Mucosa of descending colon (tissue), 3 donors: ENCODE data around the gene SEC24C. TPM values are rescaled to one million over a fixed set of nuclear protein-coding genes. Genes with fewer than 3 reads are reported as not detected.

ENCODE experiments used
- ATAC-seq: fragments of 200-7000 bp; cut with Tn5 transposase; one replicate; pipeline ENCODE4 v1.9.1; 2020; ENCODE audit warnings: mild to moderate bottlenecking, moderate library complexity
- DNase-seq, 3 donors: peaks; one replicate each; pipeline ENCODE4 v3.0.0-alpha.2; 2020
- H3K36me3 ChIP-seq: fragments of 200-600 bp; one replicate; pipeline ENCODE4 v1.8.0; 2021; ENCODE audit warnings: low read depth, mild to moderate bottlenecking
- H3K4me1 ChIP-seq: fragments of 200-600 bp; one replicate; pipeline ENCODE4 v1.8.0; 2021; ENCODE audit warnings: low read depth, mild to moderate bottlenecking
- H3K4me3 ChIP-seq: fragments of 200-600 bp; one replicate; pipeline ENCODE4 v1.8.0; 2021; ENCODE audit warnings: mild to moderate bottlenecking
- H3K9me3 ChIP-seq: fragments of 200-600 bp; one replicate; pipeline ENCODE4 v1.8.0; 2021; ENCODE audit warnings: mild to moderate bottlenecking
- CTCF ChIP-seq: fragments of 200-600 bp; IDR thresholded peaks from one replicate; pipeline ENCODE4 v1.8.0; 2022; ENCODE audit warnings: antibody characterized with exemption, mild to moderate bottlenecking
- intact Hi-C, 2 donors: fragments of 100-400 bp; cut with DNase I in 1 of 2; cut with micrococcal nuclease in 1 of 2; formaldehyde crosslinking; loops; one replicate each; pipeline versions ENCODE4 v1.11.0 to v1.11.1; 2022; cut with DNase I, micrococcal nuclease
- total RNA-seq, 3 donors: library from RNA; stranded (reverse); fragmentation: NEBNext Ultra II Directional in 2 of 3; extraction: Animal tissue kit (Norgen Biotek cat#: 25700) in 2 of 3; gene quantifications; one replicate each; pipeline versions ENCODE4 v1.2.1 to v1.2.4, GENCODE V29; 2021 to 2023
- donor health status: DM: no; HTN: no; CAD: no; lungs with moderate emphysema.
- donor health status: DM: no; HTN: no; CAD: no.
- donor health status: DM: no; HTN: yes; CAD: no.

Gene SEC24C
- total RNA-seq, 3 donors from 2014 or later: 64.5 to 73.6 (median 71.2) TPM

GRCh38 chr10:73817826-73818225 is 73.7 kb downstream of the SEC24C start:
- H3K4me3 ChIP-seq: no peak overlapping the region
- intact Hi-C loops: no loop called here
- ATAC-seq: no peak
- H3K36me3 ChIP-seq: no peaks in the 10 kb centered on the region
- H3K9me3 ChIP-seq: no peaks in the 10 kb centered on the region
- TF ChIP-seq CTCF: no peak
- H3K4me1 ChIP-seq: peaks cover 7% of the 10 kb centered on the region
- DNase-seq: no peak

- intact Hi-C loops: no loop called here
- H3K4me1 ChIP-seq: peaks cover 7% of the 10 kb centered on the region
- H3K4me3 ChIP-seq: no peak overlapping the region
- DNase-seq: no peak
- no peaks in the 10 kb centered on the region for H3K36me3 ChIP-seq
- no peaks in the 10 kb centered on the region for H3K9me3 ChIP-seq
- TF ChIP-seq CTCF: no peak
- no peak for ATAC-seq
Measured at GRCh38 chr10:73818402-73818801, 74.2 kb downstream of the SEC24C start.

- TF ChIP-seq CTCF: no peak
- Histone ChIP-seq H3K36me3 (no peaks in the 10 kb centered on the region), H3K9me3 (no peaks in the 10 kb centered on the region), H3K4me1 (peaks cover 7% of the 10 kb centered on the region), H3K4me3 (no peak overlapping the region)
- intact Hi-C loops: no loop called here
- no peak for DNase-seq
- no peak for ATAC-seq
Measured at GRCh38 chr10:73819081-73819480, 74.9 kb downstream of the SEC24C start.

GRCh38 chr10:73819513-73820093 is 75.4 kb downstream of the SEC24C start:
- Histone ChIP-seq H3K4me1 (peaks cover 7% of the 10 kb centered on the region), H3K36me3 (no peaks in the 10 kb centered on the region), H3K9me3 (no peaks in the 10 kb centered on the region), H3K4me3 (no peak overlapping the region)
- no peak for TF ChIP-seq CTCF
- DNase-seq (peak; percentile 87 to 90 (median 88)), ATAC-seq (peak; percentile 95)
- intact Hi-C loops: no loop called here

Other genes starting within 250 kb of the SEC24C start
- 10 to 100 TPM; 25.8 to 79.6 (median 27.3) TPM for gene PPP3CB, start 248.3 kb upstream of the SEC24C start, total RNA-seq
- 100 to 1,000 TPM in 2 of 3 donors, 10 to 100 TPM in 1; 97.0 to 149 (median 109) TPM for gene USP54, start 153.0 kb upstream of the SEC24C start, total RNA-seq
- gene MYOZ1, start 102.9 kb upstream of the SEC24C start, total RNA-seq: not detected
- under 1 TPM in 1 of 3 donors, not detected in 2; 0.05 TPM for gene SYNPO2L, start 88.3 kb upstream of the SEC24C start, total RNA-seq
- gene AGAP5, start 46.3 kb upstream of the SEC24C start, total RNA-seq: 10 to 100 TPM in 1 of 3 donors, 1 to 10 TPM in 2; 6.4 to 12.8 (median 10.0) TPM
- 10 to 100 TPM; 19.8 to 26.2 (median 22.7) TPM for gene CHCHD1, start 37.7 kb downstream of the SEC24C start, total RNA-seq
- 100 to 1,000 TPM in 1 of 3 donors, 10 to 100 TPM in 2; 72.5 to 119 (median 90.1) TPM for gene ZSWIM8, start 41.2 kb downstream of the SEC24C start, total RNA-seq
- gene NDST2, start 67.2 kb downstream of the SEC24C start, total RNA-seq: 10 to 100 TPM; 26.7 to 39.0 (median 29.0) TPM
- gene CAMK2G, start 130.2 kb downstream of the SEC24C start, total RNA-seq: 100 to 1,000 TPM in 1 of 3 donors, 10 to 100 TPM in 2; 53.5 to 141 (median 57.2) TPM
- gene PLAU, start 166.8 kb downstream of the SEC24C start, total RNA-seq: 10 to 100 TPM in 1 of 3 donors, 1 to 10 TPM in 2; 4.6 to 10.3 (median 5.8) TPM